Bronchial epithelial cell (primary cell): ENCODE data around the gene PPFIA1. TPM values are rescaled to one million over a fixed set of nuclear protein-coding genes. Genes with fewer than 3 reads are reported as not detected.

Experiments used
- DNase-seq: peaks from one replicate; pipeline ENCODE4 v3.0.0-alpha.2; 2010; ENCODE audit warnings: low read depth
- FAIRE-seq: peaks from 2 replicates; lab custom pipeline; 2011; peaks lifted over from hg19 to GRCh38; lab: Jason Lieb, UNC
- H3K27me3 ChIP-seq: 2 replicates; pipeline ENCODE4 v1.5.1; 2011; ENCODE audit warnings: low read length; ENCODE audit not compliant: control insufficient read depth, insufficient read depth
- H3K36me3 ChIP-seq: 2 replicates; pipeline ENCODE4 v1.5.1; 2011; ENCODE audit warnings: low read length; ENCODE audit not compliant: control insufficient read depth, insufficient read depth
- H3K4me3 ChIP-seq: 2 replicates; pipeline ENCODE4 v1.5.1; 2011; ENCODE audit warnings: mild to moderate bottlenecking, low read depth, low read length, control low read depth
- CTCF ChIP-seq: IDR thresholded peaks from 2 replicates; pipeline ENCODE4 v1.5.1; 2011; ENCODE audit warnings: mild to moderate bottlenecking, moderate library complexity, low read length, control low read depth, inconsistent platforms; ENCODE audit not compliant: insufficient read depth, severe bottlenecking
- total RNA-seq: library from RNA; depleted of rRNA; stranded (reverse); fragments of >200 nt; gene quantifications from 2 replicates; pipeline ENCODE4 v1.2.1, GENCODE V29; 2014

Gene PPFIA1
- total RNA-seq, 1 donor from 2014 or later = 35.0 TPM

DNA sequence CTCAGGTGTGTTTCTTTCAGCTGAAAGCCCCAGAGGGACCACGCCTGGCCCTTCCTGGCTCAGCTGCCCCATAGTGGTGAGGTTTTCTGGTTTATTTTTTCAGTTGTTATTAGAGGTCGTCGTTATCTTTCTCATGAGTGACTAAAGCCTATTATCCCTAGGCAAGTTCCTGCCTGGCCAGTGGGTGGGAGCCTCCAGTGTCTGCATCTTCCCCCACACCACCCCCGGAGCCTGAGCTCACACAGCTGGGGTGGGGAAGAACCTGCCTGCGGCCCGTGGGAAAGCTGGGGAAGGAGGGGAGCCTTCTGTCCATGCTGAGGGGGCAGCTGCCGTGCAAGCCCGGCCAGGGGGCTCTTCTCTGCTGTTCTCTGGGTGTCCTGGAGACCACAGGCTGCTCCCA is 24.3 kb upstream of the PPFIA1 start:
- Histone ChIP-seq H3K27me3 (no peaks in the 10 kb centered on the region), H3K36me3 (no peaks in the 10 kb centered on the region), H3K4me3 (no peak overlapping the region)
- DNase-seq = peak; percentile 12
- no peak for TF ChIP-seq CTCF
- FAIRE-seq = no peak

DNA sequence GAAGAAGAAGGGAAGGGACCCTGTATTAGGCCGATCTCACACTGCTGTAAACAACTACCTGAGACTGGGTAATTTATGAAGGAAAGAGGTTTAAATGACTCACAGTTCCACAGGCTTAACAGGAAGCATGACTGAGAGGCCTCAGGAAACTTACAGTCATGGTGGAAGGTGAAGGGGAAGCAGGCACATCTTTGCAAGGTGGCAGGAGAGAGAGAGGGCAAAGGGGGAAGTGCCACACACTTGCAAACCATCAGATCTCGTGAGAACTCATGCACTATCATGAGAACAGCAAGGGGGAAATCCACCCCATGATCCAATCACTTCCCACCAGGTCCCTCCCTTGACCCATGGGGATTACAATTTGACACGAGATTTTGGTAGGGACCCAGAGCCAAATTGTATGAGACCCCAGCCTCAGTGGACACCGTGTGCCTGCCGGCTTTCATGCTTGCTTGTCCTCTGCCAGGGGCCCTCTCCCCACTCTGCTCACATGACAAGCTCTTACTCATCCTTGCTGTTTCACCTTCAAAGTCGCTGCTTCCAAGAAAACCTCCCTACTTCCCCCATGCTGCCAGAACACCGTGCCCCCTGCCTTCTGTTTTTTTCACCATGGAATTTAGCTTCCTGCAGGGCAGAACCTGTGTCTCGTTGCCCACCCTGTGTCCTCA is 23.3 kb upstream of the PPFIA1 start:
- no peak for FAIRE-seq
- Histone ChIP-seq H3K27me3 (no peaks in the 10 kb centered on the region), H3K4me3 (no peak overlapping the region), H3K36me3 (no peaks in the 10 kb centered on the region)
- no peak for TF ChIP-seq CTCF
- no peak for DNase-seq

GRCh38 chr11:70247710-70248072 is 22.8 kb upstream of the PPFIA1 start:
- TF ChIP-seq CTCF = no peak
- DNase-seq (no peak), FAIRE-seq (no peak)
- no peak overlapping the region for H3K4me3 ChIP-seq
- H3K36me3 ChIP-seq = no peaks in the 10 kb centered on the region
- no peaks in the 10 kb centered on the region for H3K27me3 ChIP-seq

- DNase-seq = no peak
- no peaks in the 10 kb centered on the region for H3K27me3 ChIP-seq
- FAIRE-seq = peak; percentile 7
- H3K36me3 ChIP-seq = no peaks in the 10 kb centered on the region
- TF ChIP-seq CTCF = no peak
- H3K4me3 ChIP-seq = no peak overlapping the region
Measured at GRCh38 chr11:70250876-70251658, 19.4 kb upstream of the PPFIA1 start.

DNA sequence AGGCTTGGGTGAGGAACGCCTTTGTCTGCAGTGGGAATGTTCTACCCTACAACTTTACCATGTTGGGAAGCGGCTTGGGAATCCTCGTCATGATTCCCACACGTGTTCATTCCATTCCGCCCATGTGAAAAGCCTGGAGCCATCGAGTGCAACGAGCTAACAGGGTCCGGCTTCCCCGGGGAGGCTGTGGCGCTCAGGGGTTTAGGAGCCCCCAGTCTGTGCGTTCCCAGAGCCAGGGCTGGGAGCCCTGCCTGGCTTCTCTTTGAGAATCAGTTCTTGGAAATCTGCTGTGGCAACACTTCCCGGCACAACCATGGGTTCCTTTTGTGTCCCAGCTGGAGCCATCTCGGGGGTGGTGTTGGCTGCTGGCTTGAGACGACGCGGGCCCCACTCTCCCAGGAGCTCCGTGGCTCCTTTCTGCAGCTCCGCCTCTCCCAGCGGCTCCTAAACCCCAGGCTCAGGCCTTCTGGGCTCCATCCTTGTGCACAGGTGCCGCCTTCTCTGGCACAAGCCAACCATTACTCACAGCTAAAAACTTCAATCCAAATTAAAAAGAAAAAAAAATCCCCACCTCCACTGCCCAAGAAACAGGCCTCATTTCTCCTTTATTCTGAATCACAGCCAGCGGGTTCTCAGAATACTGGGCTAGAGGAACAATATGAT is 18.7 kb upstream of the PPFIA1 start:
- TF ChIP-seq CTCF = no peak
- no peak overlapping the region for H3K4me3 ChIP-seq
- FAIRE-seq (no peak), DNase-seq (no peak)
- H3K36me3 ChIP-seq = no peaks in the 10 kb centered on the region
- no peaks in the 10 kb centered on the region for H3K27me3 ChIP-seq
